ENCODE measurements around the gene TNFSF13.

The TNFSF13 gene

GRCh38 chr17:7558544-7559319 is at the start of gene TNFSF13:
TSS of gene TNFSF13 (plus strand) at chr17:7558750. CDS start at chr17:7559040, 290 bp downstream.
- no peak for DNase-seq (ENCODE audit: low read depth in 1 of 2, low spot score in 1 of 2)

GRCh38 chr17:7508846-7509245 is 49.7 kb upstream of the TNFSF13 start:
- no peak for DNase-seq (ENCODE audit: low read depth in 1 of 2, low spot score in 1 of 2)

GRCh38 chr17:7509937-7510336 is 48.6 kb upstream of the TNFSF13 start:
- no peak for DNase-seq (ENCODE audit: low read depth in 1 of 2, low spot score in 1 of 2)

GRCh38 chr17:7511108-7511507 is 47.4 kb upstream of the TNFSF13 start:
- no peak for DNase-seq (ENCODE audit: low read depth in 1 of 2, low spot score in 1 of 2)

- DNase-seq (ENCODE audit: low read depth in 1 of 2, low spot score in 1 of 2): no peak
Measured at GRCh38 chr17:7512105-7512504, 46.4 kb upstream of the TNFSF13 start.

- no peak for DNase-seq (ENCODE audit: low read depth in 1 of 2, low spot score in 1 of 2)
Measured at GRCh38 chr17:7512824-7513540, 45.6 kb upstream of the TNFSF13 start.

GRCh38 chr17:7513850-7514419 is 44.6 kb upstream of the TNFSF13 start:
- DNase-seq (ENCODE audit: low read depth in 1 of 2, low spot score in 1 of 2): no peak

- no peak for DNase-seq (ENCODE audit: low read depth in 1 of 2, low spot score in 1 of 2)
Measured at GRCh38 chr17:7515911-7516610, 42.5 kb upstream of the TNFSF13 start.

GRCh38 chr17:7523033-7523432 is 35.5 kb upstream of the TNFSF13 start:
- DNase-seq (ENCODE audit: low read depth in 1 of 2, low spot score in 1 of 2): peak in 1 of 2 donors; percentile 15

GRCh38 chr17:7528842-7529241 is 29.7 kb upstream of the TNFSF13 start:
- DNase-seq (ENCODE audit: low read depth in 1 of 2, low spot score in 1 of 2): no peak

- DNase-seq (ENCODE audit: low read depth in 1 of 2, low spot score in 1 of 2): no peak
Measured at GRCh38 chr17:7530023-7530900, 28.3 kb upstream of the TNFSF13 start.

GRCh38 chr17:7538050-7538449 is 20.5 kb upstream of the TNFSF13 start:
- DNase-seq (ENCODE audit: low read depth in 1 of 2, low spot score in 1 of 2): no peak

- DNase-seq (ENCODE audit: low read depth in 1 of 2, low spot score in 1 of 2): no peak
Measured at GRCh38 chr17:7538891-7539545, 19.5 kb upstream of the TNFSF13 start.

GRCh38 chr17:7541074-7541621 is 17.4 kb upstream of the TNFSF13 start:
- no peak for DNase-seq (ENCODE audit: low read depth in 1 of 2, low spot score in 1 of 2)

GRCh38 chr17:7544911-7545310 is 13.6 kb upstream of the TNFSF13 start:
- DNase-seq (ENCODE audit: low read depth in 1 of 2, low spot score in 1 of 2): no peak

- DNase-seq (ENCODE audit: low read depth in 1 of 2, low spot score in 1 of 2): peak; percentile 27 to 44
Measured at GRCh38 chr17:7548585-7549400, 9.8 kb upstream of the TNFSF13 start, which contains the start of gene TNFSF12. TSS of gene TNFSF12 (plus strand) at chr17:7549058. CDS start at chr17:7549154, 96 bp downstream.

- peak in 1 of 2 donors; percentile 17 for DNase-seq (ENCODE audit: low read depth in 1 of 2, low spot score in 1 of 2)
Measured at GRCh38 chr17:7549401-7550055, 9.0 kb upstream of the TNFSF13 start.

- DNase-seq (ENCODE audit: low read depth in 1 of 2, low spot score in 1 of 2): no peak
Measured at GRCh38 chr17:7550344-7550743, 8.2 kb upstream of the TNFSF13 start.
